Gastrocnemius medialis (tissue), 4 donors: ENCODE results near the gene SLC12A7.

Source experiments
- CTCF ChIP-seq, 5 experiments: fragments of 450-650 bp in 3 of 5; fragments of 200-600 bp in 2 of 5; sonication (generic) in 2 of 5; IDR thresholded peaks in 4 of 5; conservative IDR thresholded peaks in 1 of 5; 1 replicate in 4 of 5; 2 replicates in 1 of 5; pipeline ENCODE4 v1.5.1; 2016 to 2019; ENCODE audit warnings: antibody characterized with exemption in 5 of 5, mild to moderate bottlenecking in 3 of 5, moderate library complexity in 3 of 5
- POLR2A ChIP-seq, 2 donors: fragments of 450-650 bp; IDR thresholded peaks; one replicate each; pipeline ENCODE4 v1.6.1; 2017; ENCODE audit warnings: antibody characterized with exemption in 2 of 2, mild to moderate bottlenecking in 2 of 2, moderate library complexity in 2 of 2

- TF ChIP-seq CTCF (IDR thresholded peaks at IDR 0.05 in 4 of 5, conservative IDR thresholded peaks at IDR 0.05 in 1 of 5), result no peak
- TF ChIP-seq POLR2A (IDR thresholded peaks at IDR 0.05), result no peak
Measured at GRCh38 chr5:1045960-1046560, 65.8 kb downstream of the SLC12A7 start.
